ENCODE measurements around the gene CAMK2B. TPM values are rescaled to one million over a fixed set of nuclear protein-coding genes. Genes with fewer than 3 reads are reported as not detected.

CAMK2B gene
- polyA plus RNA-seq, 3 donors = 0.13 TPM; not detected in 2

DNA sequence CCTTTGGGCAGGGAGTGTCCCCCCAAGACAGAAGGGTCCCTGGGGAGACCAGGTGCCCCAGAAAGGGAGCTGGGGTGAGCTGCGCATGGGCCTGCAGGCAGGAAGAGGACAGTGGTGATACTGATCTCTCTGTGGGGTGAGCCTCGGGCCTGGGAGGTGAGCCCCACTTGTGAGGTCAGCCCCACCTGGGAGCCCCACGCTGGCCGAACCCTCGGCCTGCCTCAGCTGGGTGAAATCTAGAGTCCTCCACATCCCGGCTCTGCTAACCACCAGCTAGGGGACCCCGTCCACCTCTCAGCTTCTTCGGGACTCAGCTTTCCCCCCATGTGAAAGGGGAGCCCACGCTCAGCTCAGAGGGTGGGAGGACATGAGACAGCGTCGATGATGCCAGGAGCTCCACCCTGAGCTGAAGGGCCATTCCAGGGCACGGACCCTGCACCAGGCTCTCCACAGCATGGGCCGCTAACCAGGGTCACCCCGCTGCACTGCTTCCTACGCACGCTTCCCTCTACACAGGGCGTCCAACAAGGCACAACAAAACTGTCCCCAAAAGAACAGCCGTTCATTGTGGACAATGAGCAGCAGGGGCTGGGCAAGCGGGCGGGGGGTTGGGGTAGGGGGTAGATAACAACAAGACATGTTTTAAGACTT lies 48.7 kb downstream of the CAMK2B start:
- Histone ChIP-seq H3K4me2 (replicated peaks; ENCODE audit: extremely low read depth, low read length, poor library complexity, severe bottlenecking) (no peak overlapping the region), H3K27me3 (ENCODE audit: control insufficient read depth in 2 of 2, insufficient read depth in 2 of 2, low read length in 2 of 2) (no peaks in the 10 kb centered on the region), H3K27ac (ENCODE audit: low read depth in 1 of 2, low read length in 2 of 2) (no peak overlapping the region), H3K4me3 (replicated peaks in 1 of 3; ENCODE audit: low read depth in 2 of 3, low read length in 3 of 3) (no peak overlapping the region), H3K4me1 (ENCODE audit: control insufficient read depth in 1 of 2, insufficient read depth in 2 of 2, low read length in 2 of 2) (no peaks in the 10 kb centered on the region), H4K20me1 (ENCODE audit: insufficient read depth, low read length) (no peaks in the 10 kb centered on the region), H3K9me3 (replicated peaks in 1 of 2; ENCODE audit: control insufficient read depth in 1 of 2, insufficient read depth in 1 of 2, low read length in 2 of 2) (no peaks in the 10 kb centered on the region), H3K79me2 (ENCODE audit: insufficient read depth, low read length) (no peaks in the 10 kb centered on the region), H2AFZ (ENCODE audit: insufficient read depth, low read depth, low read length, poor library complexity, severe bottlenecking) (no peak overlapping the region), H3K36me3 (replicated peaks in 1 of 2; ENCODE audit: control insufficient read depth in 1 of 2, insufficient read depth in 2 of 2, low read length in 2 of 2) (no peaks in the 10 kb centered on the region), H3K9ac (ENCODE audit: insufficient read depth, low read length, poor library complexity, severe bottlenecking) (no peak overlapping the region)
- H3K4me3 Mint-ChIP-seq = no peak overlapping the region
- intact Hi-C loops (cut with micrococcal nuclease) = no loop called here
- H3K36me3 Mint-ChIP-seq = no peaks in the 10 kb centered on the region
- DNase-seq = no peak
- 91% methylated on average over 13 of the region's 20 CpGs for WGBS (ENCODE audit: insufficient coverage)
- no peaks in the 10 kb centered on the region for H3K4me1 Mint-ChIP-seq
- peaks cover 0 to 5% (median 1%) of the 10 kb centered on the region in 3 donors for H3K27me3 Mint-ChIP-seq (ENCODE audit: low read depth in 3 of 3)
- no peak overlapping the region for H3K27ac Mint-ChIP-seq
- no peaks in the 10 kb centered on the region for H3K9me3 Mint-ChIP-seq
- TF ChIP-seq, protein P1, sequence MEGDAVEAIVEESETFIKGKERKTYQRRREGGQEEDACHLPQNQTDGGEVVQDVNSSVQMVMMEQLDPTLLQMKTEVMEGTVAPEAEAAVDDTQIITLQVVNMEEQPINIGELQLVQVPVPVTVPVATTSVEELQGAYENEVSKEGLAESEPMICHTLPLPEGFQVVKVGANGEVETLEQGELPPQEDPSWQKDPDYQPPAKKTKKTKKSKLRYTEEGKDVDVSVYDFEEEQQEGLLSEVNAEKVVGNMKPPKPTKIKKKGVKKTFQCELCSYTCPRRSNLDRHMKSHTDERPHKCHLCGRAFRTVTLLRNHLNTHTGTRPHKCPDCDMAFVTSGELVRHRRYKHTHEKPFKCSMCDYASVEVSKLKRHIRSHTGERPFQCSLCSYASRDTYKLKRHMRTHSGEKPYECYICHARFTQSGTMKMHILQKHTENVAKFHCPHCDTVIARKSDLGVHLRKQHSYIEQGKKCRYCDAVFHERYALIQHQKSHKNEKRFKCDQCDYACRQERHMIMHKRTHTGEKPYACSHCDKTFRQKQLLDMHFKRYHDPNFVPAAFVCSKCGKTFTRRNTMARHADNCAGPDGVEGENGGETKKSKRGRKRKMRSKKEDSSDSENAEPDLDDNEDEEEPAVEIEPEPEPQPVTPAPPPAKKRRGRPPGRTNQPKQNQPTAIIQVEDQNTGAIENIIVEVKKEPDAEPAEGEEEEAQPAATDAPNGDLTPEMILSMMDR (IDR thresholded peaks at IDR 0.05) = no peak

DNA sequence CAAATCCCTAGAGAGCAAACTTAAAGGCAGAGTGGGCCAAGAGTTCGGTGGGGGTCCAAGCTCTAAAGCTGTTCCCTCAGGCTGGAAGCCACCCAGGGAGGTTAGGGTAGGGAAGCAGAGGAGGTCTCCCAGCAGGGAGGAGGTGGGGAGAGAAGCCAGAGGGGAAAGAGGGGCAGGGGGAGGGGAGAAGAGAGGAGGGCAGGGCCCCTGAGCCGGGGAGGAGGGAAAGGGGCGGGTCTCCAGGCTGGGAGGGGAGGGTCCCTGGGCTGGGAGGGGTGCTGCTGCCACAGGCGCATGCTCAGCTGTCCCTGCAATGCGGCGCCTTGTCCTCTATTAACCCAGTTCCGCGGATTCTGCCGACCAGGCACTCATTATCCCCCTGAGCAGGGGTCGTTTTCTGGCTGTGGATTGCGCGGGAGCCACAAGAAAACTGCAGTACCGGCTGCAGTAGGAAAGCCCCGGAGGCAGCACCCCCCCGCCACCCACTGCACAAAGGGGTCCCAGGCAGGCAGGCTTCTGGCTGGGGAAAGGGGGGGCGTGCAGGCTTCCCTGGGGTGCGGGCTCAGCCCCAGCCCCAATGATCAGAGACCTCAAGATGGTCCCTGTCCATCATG lies 49.3 kb downstream of the CAMK2B start:
- Histone ChIP-seq H3K27ac (ENCODE audit: low read depth in 1 of 2, low read length in 2 of 2) (no peak overlapping the region), H3K4me1 (ENCODE audit: control insufficient read depth in 1 of 2, insufficient read depth in 2 of 2, low read length in 2 of 2) (no peaks in the 10 kb centered on the region), H3K79me2 (ENCODE audit: insufficient read depth, low read length) (no peaks in the 10 kb centered on the region), H3K27me3 (ENCODE audit: control insufficient read depth in 2 of 2, insufficient read depth in 2 of 2, low read length in 2 of 2) (no peaks in the 10 kb centered on the region), H3K9me3 (replicated peaks in 1 of 2; ENCODE audit: control insufficient read depth in 1 of 2, insufficient read depth in 1 of 2, low read length in 2 of 2) (no peaks in the 10 kb centered on the region), H3K36me3 (replicated peaks in 1 of 2; ENCODE audit: control insufficient read depth in 1 of 2, insufficient read depth in 2 of 2, low read length in 2 of 2) (no peaks in the 10 kb centered on the region), H4K20me1 (ENCODE audit: insufficient read depth, low read length) (no peaks in the 10 kb centered on the region), H2AFZ (ENCODE audit: insufficient read depth, low read depth, low read length, poor library complexity, severe bottlenecking) (no peak overlapping the region), H3K4me3 (replicated peaks in 1 of 3; ENCODE audit: low read depth in 2 of 3, low read length in 3 of 3) (no peak overlapping the region), H3K4me2 (replicated peaks; ENCODE audit: extremely low read depth, low read length, poor library complexity, severe bottlenecking) (no peak overlapping the region), H3K9ac (ENCODE audit: insufficient read depth, low read length, poor library complexity, severe bottlenecking) (no peak overlapping the region)
- Mint-ChIP-seq H3K27ac (no peak overlapping the region), H3K4me3 (no peak overlapping the region), H3K27me3 (ENCODE audit: low read depth in 3 of 3) (peaks cover 0 to 5% (median 3%) of the 10 kb centered on the region in 3 donors), H3K4me1 (no peaks in the 10 kb centered on the region), H3K9me3 (no peaks in the 10 kb centered on the region), H3K36me3 (no peaks in the 10 kb centered on the region)
- TF ChIP-seq, protein P1 (IDR thresholded peaks at IDR 0.05) = no peak
- DNase-seq = no peak
- 44% methylated on average over 8 of the region's 17 CpGs for WGBS (ENCODE audit: insufficient coverage)
- intact Hi-C loops (cut with micrococcal nuclease) = no loop called here

Data from CD14-positive monocyte (primary cell).